Esophagus muscularis mucosa (tissue), 4 donors: ENCODE results near the gene RERG. TPM values are rescaled to one million over a fixed set of nuclear protein-coding genes. Genes with fewer than 3 reads are reported as not detected.

Experiments
- DNase-seq: peaks from one replicate; pipeline ENCODE4 v3.0.0-alpha.2; 2017; ENCODE audit errors: extremely low spot score
- H3K27ac ChIP-seq, 4 donors: fragments of 200-600 bp; sonication (generic); replicated peaks in 1 of 4; 1 replicate in 3 of 4; 2 replicates in 1 of 4; pipeline ENCODE4 v1.5.1; 2016 to 2019; ENCODE audit warnings: mild to moderate bottlenecking in 1 of 4
- H3K27me3 ChIP-seq, 4 donors: fragments of 200-600 bp; sonication (generic); one replicate each; pipeline versions ENCODE4 v1.5.1 to v1.6.0; 2016 to 2019
- H3K36me3 ChIP-seq, 4 donors: fragments of 200-600 bp; sonication (generic); one replicate each; pipeline ENCODE4 v1.5.1; 2016 to 2019
- H3K4me1 ChIP-seq, 4 donors: fragments of 200-600 bp; sonication (generic); one replicate each; pipeline ENCODE4 v1.5.1; 2016 to 2019
- H3K4me3 ChIP-seq, 4 donors: fragments of 200-600 bp; sonication (generic); 1 replicate in 2 of 4; 2 replicates in 2 of 4; pipeline ENCODE4 v1.5.1; 2016 to 2019; ENCODE audit warnings: mild to moderate bottlenecking in 4 of 4, moderate library complexity in 1 of 4
- H3K9me3 ChIP-seq, 4 donors: fragments of 200-600 bp; sonication (generic); 1 replicate in 3 of 4; 2 replicates in 1 of 4; pipeline ENCODE4 v1.5.1; 2016 to 2019
- CTCF ChIP-seq, 3 experiments: fragments of 200-600 bp in 2 of 3; fragments of 450-650 bp in 1 of 3; sonication (generic) in 2 of 3; IDR thresholded peaks; one replicate each; pipeline ENCODE4 v1.5.1; 2017 to 2019; ENCODE audit warnings: antibody characterized with exemption in 3 of 3, mild to moderate bottlenecking in 2 of 3, moderate library complexity in 1 of 3
- EP300 ChIP-seq: sonication (generic); formaldehyde crosslinking; IDR thresholded peaks from one replicate; pipeline ENCODE4 v1.6.1; 2017; ENCODE audit warnings: antibody characterized with exemption
- POLR2A ChIP-seq: fragments of 450-650 bp; IDR thresholded peaks from one replicate; pipeline ENCODE4 v1.6.1; 2017; ENCODE audit warnings: antibody characterized with exemption, moderate library complexity, mild to moderate bottlenecking, low read depth
- POLR2AphosphoS5 ChIP-seq, 2 donors: sonication (generic); formaldehyde crosslinking; IDR thresholded peaks; one replicate each; pipeline ENCODE4 v1.6.1; 2017; ENCODE audit warnings: antibody characterized with exemption in 2 of 2
- WGBS: methylation state at CpG from one replicate; pipeline ENCODE4 v1.1.5; 2018; 5-methylcytosine and 5-hydroxymethylcytosine counted together
- intact Hi-C: fragments of 100-400 bp; cut with DNase I; formaldehyde crosslinking; loops from one replicate; pipeline ENCODE4 v1.15.1; 2023
- total RNA-seq, 4 donors: library from RNA; depleted of rRNA; stranded (reverse); fragments of >200 nt; gene quantifications; one replicate each; pipeline versions ENCODE4 v1.1.0 to v1.2.1, GENCODE V29; 2016

RERG gene
- total RNA-seq, 4 donors from 2014 or later = 5.0 to 15.4 (median 12.7) TPM

- H3K36me3 ChIP-seq = no peaks in the 10 kb centered on the region
Measured at GRCh38 chr12:15265875-15266274, 44.7 kb upstream of the RERG start.

GRCh38 chr12:15256761-15257160 lies 35.5 kb upstream of the RERG start:
- no peak overlapping the region for H3K27ac ChIP-seq
- no peak for DNase-seq
- TF ChIP-seq EP300 = no peak
- TF ChIP-seq CTCF (IDR thresholded peaks at IDR 0.05) = no peak
- TF ChIP-seq POLR2A = no peak
- TF ChIP-seq POLR2AphosphoS5 (IDR thresholded peaks at IDR 0.05) = no peak
- no peak overlapping the region for H3K4me3 ChIP-seq
- peaks cover 0 to 10% (median 0%) of the 10 kb centered on the region in 4 donors for H3K9me3 ChIP-seq
- no peaks in the 10 kb centered on the region for H3K4me1 ChIP-seq
- WGBS = 37% methylated on average over 4 of the region's 4 CpGs
- no peaks in the 10 kb centered on the region for H3K36me3 ChIP-seq
- intact Hi-C loops = no loop called here
- no peaks in the 10 kb centered on the region for H3K27me3 ChIP-seq

More at GRCh38 chr12:15265875-15266274, 44.7 kb upstream of the RERG start:
- TF ChIP-seq CTCF (IDR thresholded peaks at IDR 0.05) = no peak
- no peak for TF ChIP-seq POLR2A
- no peak for TF ChIP-seq EP300
- no peak for TF ChIP-seq POLR2AphosphoS5 (IDR thresholded peaks at IDR 0.05)
- DNase-seq = no peak
- no peaks in the 10 kb centered on the region for H3K27me3 ChIP-seq
- H3K9me3 ChIP-seq = no peaks in the 10 kb centered on the region
- no peaks in the 10 kb centered on the region for H3K4me1 ChIP-seq
- no peak overlapping the region for H3K27ac ChIP-seq
- intact Hi-C loops = loop anchor here (5.0 kb wide), 1 partner anchor 44 kb away; the partner anchor contains the start of gene RERG
- no peak overlapping the region for H3K4me3 ChIP-seq

- Histone ChIP-seq H3K9me3 (peaks cover 0 to 8% (median 0%) of the 10 kb centered on the region in 4 donors), H3K27me3 (no peaks in the 10 kb centered on the region), H3K27ac (no peak overlapping the region), H3K36me3 (no peaks in the 10 kb centered on the region), H3K4me1 (no peaks in the 10 kb centered on the region), H3K4me3 (no peak overlapping the region)
- intact Hi-C loops = no loop called here
- WGBS = 59% methylated on average over 1 of the region's 1 CpG
- TF ChIP-seq POLR2AphosphoS5 (IDR thresholded peaks at IDR 0.05) (no peak), CTCF (IDR thresholded peaks at IDR 0.05) (no peak), EP300 (no peak), POLR2A (no peak)
- DNase-seq = no peak
Measured at GRCh38 chr12:15253990-15254389, 32.8 kb upstream of the RERG start.

GRCh38 chr12:15244926-15245325 lies 23.7 kb upstream of the RERG start:
- no peak for DNase-seq

More at GRCh38 chr12:15244926-15245325, 23.7 kb upstream of the RERG start:
- no peak for TF ChIP-seq POLR2A
- TF ChIP-seq CTCF (IDR thresholded peaks at IDR 0.05) = no peak
- TF ChIP-seq POLR2AphosphoS5 (IDR thresholded peaks at IDR 0.05) = no peak
- no peak for TF ChIP-seq EP300
- intact Hi-C loops = no loop called here
- Histone ChIP-seq H3K36me3 (no peaks in the 10 kb centered on the region), H3K4me1 (no peaks in the 10 kb centered on the region), H3K27me3 (no peaks in the 10 kb centered on the region), H3K9me3 (peaks cover 0 to 13% (median 6%) of the 10 kb centered on the region in 4 donors), H3K27ac (no peak overlapping the region), H3K4me3 (no peak overlapping the region)
- 92% methylated on average over 4 of the region's 4 CpGs for WGBS
